ENCODE measurements around the gene NFATC2. TPM values are rescaled to one million over a fixed set of nuclear protein-coding genes. Genes with fewer than 3 reads are reported as not detected.

Gene NFATC2
- total and polyA plus RNA-seq, 2 experiments from 2014 or later, result 0.52 to 0.59 TPM

DNA sequence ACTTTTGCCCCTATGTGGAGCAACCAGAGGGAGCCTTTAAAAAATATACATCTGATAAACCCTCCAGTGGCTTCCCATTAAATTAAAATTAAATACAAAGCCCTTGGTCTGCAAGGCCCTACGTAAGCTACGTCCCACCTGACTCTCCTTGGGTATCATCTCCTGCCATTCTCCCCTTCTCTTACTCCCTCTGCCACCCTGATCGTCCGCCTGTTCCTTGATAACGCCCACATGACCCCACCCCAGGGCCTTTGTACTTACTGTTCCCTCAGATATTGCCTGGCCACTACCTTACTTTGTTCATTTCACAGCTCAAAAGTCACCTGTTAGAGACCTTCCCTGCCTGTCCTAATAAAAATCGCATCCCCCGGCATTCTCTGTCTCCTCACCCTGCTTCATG, 5.4 kb upstream of the NFATC2 start:
- H3K9me2 ChIP-seq (ENCODE audit: insufficient read depth), result peaks cover 7% of the 10 kb centered on the region; the same call in 1 of the 2 replicates

More for the DNA sequence above, 5.4 kb upstream of the NFATC2 start:
- Mint-ChIP-seq H3K27ac (no peak overlapping the region), H3K4me3 (no peak overlapping the region), H3K27me3 (ENCODE audit: insufficient read depth, low read depth, poor library complexity) (peaks cover 23% of the 10 kb centered on the region), H3K4me1 (peaks cover 9% of the 10 kb centered on the region), H3K36me3 (ENCODE audit: low read depth) (no peaks in the 10 kb centered on the region; the same call in 1 of the 3 replicates), H3K9me3 (peaks cover 3% of the 10 kb centered on the region; the same call in 1 of the 3 replicates)
- Histone ChIP-seq H3K27me3 (ENCODE audit: insufficient read depth) (peaks cover 48% of the 10 kb centered on the region), H3F3A (replicated peaks; ENCODE audit: low read depth) (no peaks in the 10 kb centered on the region), H3K36me3 (ENCODE audit: insufficient read depth) (no peaks in the 10 kb centered on the region), H3K4me2 (no peak overlapping the region), H3K79me2 (replicated peaks; ENCODE audit: insufficient read depth) (no peaks in the 10 kb centered on the region), H4K20me1 (replicated peaks; ENCODE audit: insufficient read depth) (no peaks in the 10 kb centered on the region), H3K4me1 (ENCODE audit: insufficient read depth) (no peaks in the 10 kb centered on the region; the same call in 1 of the 2 replicates), H2AFZ (no peak overlapping the region), H3K27ac (ENCODE audit: low read depth) (no peak overlapping the region), H3K4me3 (no peak overlapping the region)
- no peak for TF ChIP-seq EZH2phosphoT487 (IDR thresholded peaks at IDR 0.05; ENCODE audit: unreplicated experiment)
- TF ChIP-seq, protein P1, sequence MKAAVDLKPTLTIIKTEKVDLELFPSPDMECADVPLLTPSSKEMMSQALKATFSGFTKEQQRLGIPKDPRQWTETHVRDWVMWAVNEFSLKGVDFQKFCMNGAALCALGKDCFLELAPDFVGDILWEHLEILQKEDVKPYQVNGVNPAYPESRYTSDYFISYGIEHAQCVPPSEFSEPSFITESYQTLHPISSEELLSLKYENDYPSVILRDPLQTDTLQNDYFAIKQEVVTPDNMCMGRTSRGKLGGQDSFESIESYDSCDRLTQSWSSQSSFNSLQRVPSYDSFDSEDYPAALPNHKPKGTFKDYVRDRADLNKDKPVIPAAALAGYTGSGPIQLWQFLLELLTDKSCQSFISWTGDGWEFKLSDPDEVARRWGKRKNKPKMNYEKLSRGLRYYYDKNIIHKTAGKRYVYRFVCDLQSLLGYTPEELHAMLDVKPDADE (IDR thresholded peaks at IDR 0.05), result no peak
- TF ChIP-seq, protein P2, sequence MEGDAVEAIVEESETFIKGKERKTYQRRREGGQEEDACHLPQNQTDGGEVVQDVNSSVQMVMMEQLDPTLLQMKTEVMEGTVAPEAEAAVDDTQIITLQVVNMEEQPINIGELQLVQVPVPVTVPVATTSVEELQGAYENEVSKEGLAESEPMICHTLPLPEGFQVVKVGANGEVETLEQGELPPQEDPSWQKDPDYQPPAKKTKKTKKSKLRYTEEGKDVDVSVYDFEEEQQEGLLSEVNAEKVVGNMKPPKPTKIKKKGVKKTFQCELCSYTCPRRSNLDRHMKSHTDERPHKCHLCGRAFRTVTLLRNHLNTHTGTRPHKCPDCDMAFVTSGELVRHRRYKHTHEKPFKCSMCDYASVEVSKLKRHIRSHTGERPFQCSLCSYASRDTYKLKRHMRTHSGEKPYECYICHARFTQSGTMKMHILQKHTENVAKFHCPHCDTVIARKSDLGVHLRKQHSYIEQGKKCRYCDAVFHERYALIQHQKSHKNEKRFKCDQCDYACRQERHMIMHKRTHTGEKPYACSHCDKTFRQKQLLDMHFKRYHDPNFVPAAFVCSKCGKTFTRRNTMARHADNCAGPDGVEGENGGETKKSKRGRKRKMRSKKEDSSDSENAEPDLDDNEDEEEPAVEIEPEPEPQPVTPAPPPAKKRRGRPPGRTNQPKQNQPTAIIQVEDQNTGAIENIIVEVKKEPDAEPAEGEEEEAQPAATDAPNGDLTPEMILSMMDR (conservative IDR thresholded peaks at IDR 0.05; ENCODE audit: low read depth in 2 of 2), result no peak
- no peak for TF ChIP-seq ZNF114 (CRISPR knock-in tag; IDR thresholded peaks at IDR 0.05)
- TF ChIP-seq ZNF331 (CRISPR knock-in tag; IDR thresholded peaks at IDR 0.05; ENCODE audit: low read depth), result no peak
- TF ChIP-seq, protein P3, sequence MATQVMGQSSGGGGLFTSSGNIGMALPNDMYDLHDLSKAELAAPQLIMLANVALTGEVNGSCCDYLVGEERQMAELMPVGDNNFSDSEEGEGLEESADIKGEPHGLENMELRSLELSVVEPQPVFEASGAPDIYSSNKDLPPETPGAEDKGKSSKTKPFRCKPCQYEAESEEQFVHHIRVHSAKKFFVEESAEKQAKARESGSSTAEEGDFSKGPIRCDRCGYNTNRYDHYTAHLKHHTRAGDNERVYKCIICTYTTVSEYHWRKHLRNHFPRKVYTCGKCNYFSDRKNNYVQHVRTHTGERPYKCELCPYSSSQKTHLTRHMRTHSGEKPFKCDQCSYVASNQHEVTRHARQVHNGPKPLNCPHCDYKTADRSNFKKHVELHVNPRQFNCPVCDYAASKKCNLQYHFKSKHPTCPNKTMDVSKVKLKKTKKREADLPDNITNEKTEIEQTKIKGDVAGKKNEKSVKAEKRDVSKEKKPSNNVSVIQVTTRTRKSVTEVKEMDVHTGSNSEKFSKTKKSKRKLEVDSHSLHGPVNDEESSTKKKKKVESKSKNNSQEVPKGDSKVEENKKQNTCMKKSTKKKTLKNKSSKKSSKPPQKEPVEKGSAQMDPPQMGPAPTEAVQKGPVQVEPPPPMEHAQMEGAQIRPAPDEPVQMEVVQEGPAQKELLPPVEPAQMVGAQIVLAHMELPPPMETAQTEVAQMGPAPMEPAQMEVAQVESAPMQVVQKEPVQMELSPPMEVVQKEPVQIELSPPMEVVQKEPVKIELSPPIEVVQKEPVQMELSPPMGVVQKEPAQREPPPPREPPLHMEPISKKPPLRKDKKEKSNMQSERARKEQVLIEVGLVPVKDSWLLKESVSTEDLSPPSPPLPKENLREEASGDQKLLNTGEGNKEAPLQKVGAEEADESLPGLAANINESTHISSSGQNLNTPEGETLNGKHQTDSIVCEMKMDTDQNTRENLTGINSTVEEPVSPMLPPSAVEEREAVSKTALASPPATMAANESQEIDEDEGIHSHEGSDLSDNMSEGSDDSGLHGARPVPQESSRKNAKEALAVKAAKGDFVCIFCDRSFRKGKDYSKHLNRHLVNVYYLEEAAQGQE (IDR thresholded peaks at IDR 0.05; ENCODE audit: unreplicated experiment), result no peak
- no peak for TF ChIP-seq JUNB (IDR thresholded peaks at IDR 0.05; ENCODE audit: unreplicated experiment)
- no peak for TF ChIP-seq POLR2AphosphoS5 (IDR thresholded peaks at IDR 0.05; ENCODE audit: low read depth)
- TF ChIP-seq CREB1 (CRISPR knock-in tag; IDR thresholded peaks at IDR 0.05; ENCODE audit: low read depth), result no peak
- DNase-seq (ENCODE audit: low spot score) (no peak), ATAC-seq (no peak)
